ENCODE data around the gene ATP6V1G2. TPM values are rescaled to one million over a fixed set of nuclear protein-coding genes. Genes with fewer than 3 reads are reported as not detected.

ATP6V1G2 gene
- total RNA-seq, 1 donor from 2014 or later: 95.6 TPM

DNA sequence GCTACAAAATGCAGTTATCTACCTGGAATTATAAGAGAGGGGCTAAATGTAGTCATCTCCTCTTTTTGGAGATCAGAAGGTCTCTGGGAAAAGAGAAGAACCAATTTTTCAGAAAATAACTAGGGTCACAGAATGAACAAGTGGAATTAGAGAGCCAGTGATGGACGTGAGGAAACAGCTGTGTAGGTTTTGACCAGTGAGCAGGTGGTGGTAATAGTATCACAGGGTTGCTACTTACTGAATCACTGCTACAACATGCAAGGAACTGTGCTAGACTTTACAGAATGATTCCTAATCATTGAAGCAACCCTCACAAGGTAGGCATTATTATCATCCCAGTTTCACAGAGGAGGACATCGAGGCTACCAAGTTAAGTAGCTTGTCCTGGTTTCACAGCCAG is 1.7 kb downstream of the ATP6V1G2 start:
- peaks cover 31% of the 10 kb centered on the region for H3K9me3 Mint-ChIP-seq (ENCODE audit: unreplicated experiment)
- peak overlapping the region; percentile 95 for H3K27ac Mint-ChIP-seq (ENCODE audit: unreplicated experiment)
- DNase-seq: no peak
- H3K4me3 Mint-ChIP-seq (ENCODE audit: unreplicated experiment): peak overlapping the region; percentile 93
- H3K27me3 Mint-ChIP-seq (ENCODE audit: unreplicated experiment): peaks cover 18% of the 10 kb centered on the region
- TF ChIP-seq, protein P1, sequence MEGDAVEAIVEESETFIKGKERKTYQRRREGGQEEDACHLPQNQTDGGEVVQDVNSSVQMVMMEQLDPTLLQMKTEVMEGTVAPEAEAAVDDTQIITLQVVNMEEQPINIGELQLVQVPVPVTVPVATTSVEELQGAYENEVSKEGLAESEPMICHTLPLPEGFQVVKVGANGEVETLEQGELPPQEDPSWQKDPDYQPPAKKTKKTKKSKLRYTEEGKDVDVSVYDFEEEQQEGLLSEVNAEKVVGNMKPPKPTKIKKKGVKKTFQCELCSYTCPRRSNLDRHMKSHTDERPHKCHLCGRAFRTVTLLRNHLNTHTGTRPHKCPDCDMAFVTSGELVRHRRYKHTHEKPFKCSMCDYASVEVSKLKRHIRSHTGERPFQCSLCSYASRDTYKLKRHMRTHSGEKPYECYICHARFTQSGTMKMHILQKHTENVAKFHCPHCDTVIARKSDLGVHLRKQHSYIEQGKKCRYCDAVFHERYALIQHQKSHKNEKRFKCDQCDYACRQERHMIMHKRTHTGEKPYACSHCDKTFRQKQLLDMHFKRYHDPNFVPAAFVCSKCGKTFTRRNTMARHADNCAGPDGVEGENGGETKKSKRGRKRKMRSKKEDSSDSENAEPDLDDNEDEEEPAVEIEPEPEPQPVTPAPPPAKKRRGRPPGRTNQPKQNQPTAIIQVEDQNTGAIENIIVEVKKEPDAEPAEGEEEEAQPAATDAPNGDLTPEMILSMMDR (IDR thresholded peaks at IDR 0.05; ENCODE audit: partially characterized antibody, unreplicated experiment): no peak
- peaks cover 24% of the 10 kb centered on the region for H3K4me1 Mint-ChIP-seq (ENCODE audit: low read depth, unreplicated experiment)
- peaks cover 8% of the 10 kb centered on the region for H3K36me3 Mint-ChIP-seq (ENCODE audit: unreplicated experiment)

DNA sequence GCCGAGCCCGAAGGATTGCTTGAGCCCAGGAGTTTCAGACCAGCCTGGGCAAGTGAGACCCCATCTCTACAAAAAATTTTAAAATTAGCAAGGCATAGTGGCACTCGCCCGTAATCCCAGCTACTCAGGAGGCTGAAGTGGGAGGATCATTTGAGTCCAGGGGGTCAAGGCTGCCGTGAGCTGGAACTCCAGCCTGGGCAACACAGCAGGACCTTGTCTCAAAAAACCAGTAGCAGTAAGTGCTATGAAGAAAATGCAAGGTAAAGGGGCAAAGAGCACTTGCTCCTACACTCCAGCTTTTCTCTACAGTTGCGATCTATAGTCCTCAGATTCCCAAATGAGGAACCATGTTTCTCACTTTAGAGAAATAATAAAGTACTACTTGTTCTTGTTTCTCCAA is 2.8 kb downstream of the ATP6V1G2 start:
- H3K36me3 Mint-ChIP-seq (ENCODE audit: unreplicated experiment): peaks cover 17% of the 10 kb centered on the region
- H3K4me3 Mint-ChIP-seq (ENCODE audit: unreplicated experiment): peak overlapping the region; percentile 100
- peak overlapping the region; percentile 100 for H3K27ac Mint-ChIP-seq (ENCODE audit: unreplicated experiment)
- H3K27me3 Mint-ChIP-seq (ENCODE audit: unreplicated experiment): peaks cover 21% of the 10 kb centered on the region
- TF ChIP-seq, protein P1 (IDR thresholded peaks at IDR 0.05; ENCODE audit: partially characterized antibody, unreplicated experiment): no peak
- peaks cover 34% of the 10 kb centered on the region for H3K9me3 Mint-ChIP-seq (ENCODE audit: unreplicated experiment)
- DNase-seq: no peak
- peaks cover 35% of the 10 kb centered on the region for H3K4me1 Mint-ChIP-seq (ENCODE audit: low read depth, unreplicated experiment)

DNA sequence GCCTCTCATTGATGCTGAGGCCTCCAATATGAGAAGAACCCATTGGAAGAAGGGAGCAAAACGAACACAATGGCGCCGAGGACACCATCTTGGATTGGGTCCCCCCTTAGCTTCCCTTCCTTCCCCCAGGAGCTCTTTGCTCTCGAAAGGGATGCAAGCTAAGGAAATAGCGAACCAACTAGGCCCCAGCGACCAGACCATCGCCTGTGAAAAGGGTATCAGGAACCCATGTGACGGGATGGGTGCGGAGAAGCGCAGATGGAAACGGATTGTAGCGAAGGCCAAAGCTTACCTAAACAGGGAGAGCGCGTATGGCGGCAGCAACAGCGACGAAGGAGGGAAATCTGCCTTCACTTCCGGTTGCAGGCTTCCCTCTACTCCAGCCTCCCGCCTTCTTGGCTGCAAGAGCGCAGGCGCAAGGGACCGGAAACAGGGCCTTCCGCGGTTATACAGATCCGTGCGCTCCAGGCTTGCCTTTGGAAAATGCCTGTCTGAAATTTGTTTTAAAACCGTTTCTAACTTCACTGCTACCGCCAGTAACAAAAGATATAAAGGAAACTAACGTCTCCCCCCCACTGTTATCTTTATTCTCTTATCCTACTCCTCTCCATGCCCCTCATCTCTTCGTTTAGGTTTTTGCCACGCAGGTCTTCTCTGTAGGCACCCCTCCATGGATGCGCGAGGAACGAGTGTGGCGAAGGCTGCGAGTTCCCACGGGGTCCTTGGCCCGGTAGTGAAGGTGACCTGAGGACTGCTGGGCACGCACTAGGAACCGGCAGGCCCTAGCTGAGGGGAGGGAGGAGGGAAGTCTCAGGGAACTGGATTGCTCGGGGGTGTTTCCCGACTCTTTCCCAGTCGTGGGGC is 4.5 kb downstream of the ATP6V1G2 start, which contains the start of gene DDX39B:
DDX39B (minus strand) TSS at position 346 of the 864 bp plus-strand sequence. CDS start 1,471 bp downstream, outside the sequence.
- Mint-ChIP-seq H3K27ac (ENCODE audit: unreplicated experiment) (peak within 1 kb of the TSS; percentile 100), H3K4me1 (ENCODE audit: low read depth, unreplicated experiment) (peaks cover 40% of the 10 kb centered on the region), H3K27me3 (ENCODE audit: unreplicated experiment) (peaks cover 19% of the 10 kb centered on the region), H3K36me3 (ENCODE audit: unreplicated experiment) (peaks cover 20% of the 10 kb centered on the region), H3K9me3 (ENCODE audit: unreplicated experiment) (peaks cover 29% of the 10 kb centered on the region), H3K4me3 (ENCODE audit: unreplicated experiment) (peak within 1 kb of the TSS; percentile 100)
- TF ChIP-seq, protein P1 (IDR thresholded peaks at IDR 0.05; ENCODE audit: partially characterized antibody, unreplicated experiment): no peak
- peak; percentile 93 for DNase-seq

DNA sequence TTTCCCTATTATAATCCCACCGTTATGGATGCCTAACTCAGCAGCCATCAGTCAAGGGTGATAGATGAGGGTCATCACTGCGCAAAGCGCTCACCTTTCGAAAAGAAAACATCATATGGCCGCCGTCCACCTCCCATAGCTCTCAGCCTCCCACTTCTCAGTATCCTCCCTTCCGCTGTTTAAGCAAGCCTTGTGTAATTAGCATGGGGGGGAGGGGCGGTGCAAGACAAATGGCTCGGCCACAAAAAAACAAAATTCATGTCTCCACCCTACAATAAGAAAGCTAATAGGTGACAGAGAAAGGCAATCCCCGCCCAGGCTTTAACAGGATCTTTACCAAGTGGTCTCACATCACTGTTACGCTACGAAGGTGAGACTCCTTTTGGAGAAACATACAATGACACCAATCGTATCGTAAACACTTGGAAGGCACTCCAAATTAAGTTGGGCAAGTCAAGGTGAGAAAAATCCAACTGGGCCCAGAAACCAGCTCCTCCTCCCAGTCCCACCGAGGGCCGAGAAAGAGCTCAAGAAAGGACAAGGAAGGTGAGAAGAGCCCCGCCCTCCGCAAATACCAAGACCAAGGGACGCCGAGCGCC is 5.2 kb downstream of the ATP6V1G2 start:
- Mint-ChIP-seq H3K27me3 (ENCODE audit: unreplicated experiment) (peaks cover 13% of the 10 kb centered on the region), H3K9me3 (ENCODE audit: unreplicated experiment) (peaks cover 22% of the 10 kb centered on the region), H3K36me3 (ENCODE audit: unreplicated experiment) (peaks cover 20% of the 10 kb centered on the region), H3K4me1 (ENCODE audit: low read depth, unreplicated experiment) (peaks cover 40% of the 10 kb centered on the region), H3K27ac (ENCODE audit: unreplicated experiment) (peak overlapping the region; percentile 100), H3K4me3 (ENCODE audit: unreplicated experiment) (peak overlapping the region; percentile 100)
- DNase-seq: peak; percentile 28
- TF ChIP-seq, protein P1 (IDR thresholded peaks at IDR 0.05; ENCODE audit: partially characterized antibody, unreplicated experiment): no peak

Data from glutamatergic neuron (in vitro differentiated cells).